SU-DHL-6 (cell line): Measurements from ENCODE around the gene VWDE.

Experiments used
- H2AFZ ChIP-seq: fragments of 200-600 bp; sonication (generic); 2 replicates; pipeline ENCODE4 v1.6.1; 2014; ENCODE audit warnings: low read depth, mild to moderate bottlenecking, moderate library complexity, mixed read lengths, antibody characterized with exemption, low read length; ENCODE audit not compliant: severe bottlenecking
- H3F3A ChIP-seq: fragments of 200-600 bp; shearing (Covaris generic); 2 replicates; pipeline ENCODE4 v1.6.0; 2016; ENCODE audit warnings: antibody characterized with exemption, mild to moderate bottlenecking; ENCODE audit not compliant: insufficient read depth
- H3K27ac ChIP-seq: fragments of 200-600 bp; sonication (generic); 2 replicates; pipeline ENCODE4 v1.5.1; 2016; ENCODE audit warnings: low read depth, mild to moderate bottlenecking, low read length, moderate library complexity, mixed read lengths
- H3K27me3 ChIP-seq: fragments of 200-600 bp; sonication (generic), shearing (Covaris generic); 2 replicates; pipeline ENCODE4 v1.6.0; 2014; ENCODE audit warnings: mild to moderate bottlenecking, low read length
- H3K36me3 ChIP-seq: fragments of 200-600 bp; sonication (generic); 2 replicates; pipeline ENCODE4 v1.6.1; 2014; ENCODE audit warnings: mild to moderate bottlenecking, low read length, mixed read lengths
- H3K4me2 ChIP-seq: fragments of 300-600, 200-600 bp; shearing (Covaris generic), sonication (generic); 2 replicates; pipeline ENCODE4 v1.6.0; 2014; ENCODE audit warnings: low read length, low read depth, mild to moderate bottlenecking; ENCODE audit not compliant: poor library complexity, severe bottlenecking
- H3K4me3 ChIP-seq: fragments of 200-600 bp; sonication (generic); 2 replicates; pipeline ENCODE4 v1.5.1; 2014; ENCODE audit warnings: antibody characterized with exemption, low read length, mild to moderate bottlenecking, mixed read lengths; ENCODE audit not compliant: insufficient read depth, poor library complexity, severe bottlenecking
- H3K79me2 ChIP-seq: fragments of 200-600 bp; sonication (generic); 2 replicates; pipeline ENCODE4 v1.6.1; 2014; ENCODE audit warnings: mild to moderate bottlenecking, low read length, moderate library complexity; ENCODE audit not compliant: insufficient read depth
- H3K9ac ChIP-seq: fragments of 200-600 bp; sonication (generic); 2 replicates; pipeline ENCODE4 v1.7.0; 2014; ENCODE audit warnings: mild to moderate bottlenecking, low read length
- H3K9me2 ChIP-seq: fragments of 200-600 bp; sonication (generic); replicated peaks from 2 replicates; pipeline ENCODE4 v1.6.1; 2014; ENCODE audit warnings: low read length; ENCODE audit not compliant: insufficient read depth
- H3K9me3 ChIP-seq: fragments of 200-600 bp; sonication (generic); 2 replicates; pipeline ENCODE4 v1.6.1; 2014; ENCODE audit warnings: low read length, mixed read lengths; ENCODE audit not compliant: insufficient read depth
- H4K20me1 ChIP-seq: fragments of 200-600 bp; sonication (generic); 2 replicates; pipeline ENCODE4 v1.6.1; 2014; ENCODE audit warnings: low read depth, mild to moderate bottlenecking, antibody characterized with exemption, low read length, moderate library complexity, mixed read lengths
- CTCF ChIP-seq: fragments of 200-600 bp; sonication (generic); IDR thresholded peaks from one replicate; pipeline ENCODE4 v1.5.1; 2017; ENCODE audit warnings: antibody characterized with exemption, mild to moderate bottlenecking, low read length, moderate library complexity; ENCODE audit not compliant: insufficient read depth, poor library complexity, severe bottlenecking
- EZH2phosphoT487 ChIP-seq: fragments of 200-600 bp; sonication (generic), shearing (Covaris generic); conservative IDR thresholded peaks from 2 replicates; pipeline ENCODE4 v1.6.1; 2018; ENCODE audit warnings: mild to moderate bottlenecking, antibody characterized with exemption, low read length, moderate library complexity, mixed read lengths

Gene VWDE

DNA sequence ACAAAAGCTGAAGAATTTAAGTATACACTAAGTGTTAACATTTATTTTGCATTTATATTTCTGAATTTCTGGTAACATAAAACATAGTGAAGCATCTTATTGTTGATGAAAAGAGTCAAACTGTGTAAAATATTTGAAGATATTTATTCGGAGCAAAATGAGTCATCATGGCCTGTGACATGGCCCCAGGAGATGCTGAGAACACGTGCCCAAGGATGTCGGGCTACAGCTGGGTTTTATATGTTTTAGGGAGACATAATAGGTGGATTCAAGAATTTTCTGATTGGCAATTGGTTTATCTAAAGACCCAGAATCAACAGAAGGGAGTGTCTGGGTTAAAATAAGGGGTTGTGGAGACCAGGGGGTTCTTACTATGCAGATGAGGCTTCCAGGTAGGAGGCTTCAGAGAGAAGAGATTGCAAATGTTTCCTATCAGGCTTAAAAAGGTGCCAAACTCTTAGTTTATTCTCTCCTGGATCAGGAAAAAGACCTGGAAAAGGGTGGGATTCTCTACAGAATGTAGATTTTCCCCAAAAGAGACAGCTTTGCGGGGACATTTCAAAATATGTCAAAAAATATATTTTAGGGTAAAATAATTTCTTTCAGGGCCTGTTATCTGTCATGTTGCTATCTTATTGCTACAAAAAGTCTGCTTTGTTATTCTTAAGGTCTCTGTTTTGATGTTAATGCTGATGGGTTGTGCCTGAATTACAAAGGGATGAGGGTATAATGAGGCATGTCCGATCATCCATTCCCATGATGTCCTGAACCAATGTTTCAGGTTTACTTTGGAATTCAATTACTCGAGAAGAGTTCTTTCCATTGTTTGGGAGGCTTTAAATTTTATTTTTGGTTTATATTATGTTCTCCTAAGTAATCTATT lies 74.5 kb downstream of the VWDE start:
- Histone ChIP-seq H3F3A (no peaks in the 10 kb centered on the region), H3K9ac (no peak overlapping the region), H3K27ac (no peak overlapping the region), H3K4me3 (no peak overlapping the region), H3K27me3 (no peaks in the 10 kb centered on the region), H4K20me1 (no peaks in the 10 kb centered on the region), H2AFZ (no peak overlapping the region), H3K9me2 (no peaks in the 10 kb centered on the region), H3K36me3 (no peaks in the 10 kb centered on the region), H3K9me3 (no peaks in the 10 kb centered on the region), H3K79me2 (no peaks in the 10 kb centered on the region), H3K4me2 (no peak overlapping the region)
- no peak for TF ChIP-seq EZH2phosphoT487
- TF ChIP-seq CTCF: no peak

GRCh38 chr7:12327922-12328321 lies 75.7 kb downstream of the VWDE start:
- Histone ChIP-seq H2AFZ (no peak overlapping the region), H3K27ac (no peak overlapping the region), H4K20me1 (no peaks in the 10 kb centered on the region), H3K9me3 (no peaks in the 10 kb centered on the region), H3K27me3 (no peaks in the 10 kb centered on the region), H3K4me2 (no peak overlapping the region), H3F3A (no peaks in the 10 kb centered on the region), H3K9me2 (no peaks in the 10 kb centered on the region), H3K36me3 (no peaks in the 10 kb centered on the region), H3K4me3 (no peak overlapping the region), H3K79me2 (no peaks in the 10 kb centered on the region), H3K9ac (no peak overlapping the region)
- no peak for TF ChIP-seq CTCF
- no peak for TF ChIP-seq EZH2phosphoT487

GRCh38 chr7:12325646-12326045 lies 78.0 kb downstream of the VWDE start:
- H3K79me2 ChIP-seq: no peaks in the 10 kb centered on the region
- H3K27ac ChIP-seq: no peak overlapping the region
- no peaks in the 10 kb centered on the region for H3K9me3 ChIP-seq
- TF ChIP-seq CTCF (no peak), EZH2phosphoT487 (no peak)
- no peaks in the 10 kb centered on the region for H3K36me3 ChIP-seq
- H3K9me2 ChIP-seq: no peaks in the 10 kb centered on the region
- H3K4me3 ChIP-seq: no peak overlapping the region
- no peaks in the 10 kb centered on the region for H3K27me3 ChIP-seq
- H3F3A ChIP-seq: no peaks in the 10 kb centered on the region
- H3K9ac ChIP-seq: no peak overlapping the region
- H3K4me2 ChIP-seq: no peak overlapping the region
- 0 out of 2 replicates have a peak, but pooled peaks cover 4% of the 10 kb centered on the region for H4K20me1 ChIP-seq
- no peak overlapping the region for H2AFZ ChIP-seq
